ENCODE measurements around the gene FTO.

DNA sequence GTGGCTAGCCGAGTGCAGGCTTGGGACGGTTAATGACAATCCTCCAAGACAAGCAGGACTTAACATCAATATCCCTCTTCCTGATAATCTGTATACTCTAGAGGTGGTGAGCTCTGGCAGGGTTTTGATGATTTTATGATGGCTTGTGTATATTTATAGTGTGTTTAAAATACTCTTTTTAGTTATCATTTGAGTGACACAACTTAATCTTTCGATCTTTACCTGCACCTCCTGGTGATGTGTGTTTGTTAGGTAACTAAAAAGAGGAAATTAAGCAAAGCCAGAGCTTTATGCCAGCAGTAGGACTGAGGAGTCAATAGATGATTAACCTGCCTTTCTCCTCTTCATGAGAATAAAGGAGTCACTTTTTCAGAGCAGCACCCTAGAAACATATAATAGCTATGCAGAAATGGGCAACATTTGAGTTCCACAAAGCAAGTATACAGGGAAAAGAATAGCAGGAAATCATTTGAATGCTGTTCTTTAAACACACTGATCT, 372.1 kb downstream of the FTO start:
- TF ChIP-seq, protein P1, sequence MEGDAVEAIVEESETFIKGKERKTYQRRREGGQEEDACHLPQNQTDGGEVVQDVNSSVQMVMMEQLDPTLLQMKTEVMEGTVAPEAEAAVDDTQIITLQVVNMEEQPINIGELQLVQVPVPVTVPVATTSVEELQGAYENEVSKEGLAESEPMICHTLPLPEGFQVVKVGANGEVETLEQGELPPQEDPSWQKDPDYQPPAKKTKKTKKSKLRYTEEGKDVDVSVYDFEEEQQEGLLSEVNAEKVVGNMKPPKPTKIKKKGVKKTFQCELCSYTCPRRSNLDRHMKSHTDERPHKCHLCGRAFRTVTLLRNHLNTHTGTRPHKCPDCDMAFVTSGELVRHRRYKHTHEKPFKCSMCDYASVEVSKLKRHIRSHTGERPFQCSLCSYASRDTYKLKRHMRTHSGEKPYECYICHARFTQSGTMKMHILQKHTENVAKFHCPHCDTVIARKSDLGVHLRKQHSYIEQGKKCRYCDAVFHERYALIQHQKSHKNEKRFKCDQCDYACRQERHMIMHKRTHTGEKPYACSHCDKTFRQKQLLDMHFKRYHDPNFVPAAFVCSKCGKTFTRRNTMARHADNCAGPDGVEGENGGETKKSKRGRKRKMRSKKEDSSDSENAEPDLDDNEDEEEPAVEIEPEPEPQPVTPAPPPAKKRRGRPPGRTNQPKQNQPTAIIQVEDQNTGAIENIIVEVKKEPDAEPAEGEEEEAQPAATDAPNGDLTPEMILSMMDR (IDR thresholded peaks at IDR 0.05): no peak
- TF ChIP-seq POLR2A (IDR thresholded peaks at IDR 0.05): no peak
